Measurements from ENCODE around the gene MACROD1.

The MACROD1 gene

GRCh38 chr11:64045700-64046099, 120.2 kb downstream of the MACROD1 start:
- H2BK120ac ChIP-seq (ENCODE audit: insufficient read depth, low read length, poor library complexity), result no peak overlapping the region
- H3K27me3 ChIP-seq (ENCODE audit: insufficient read depth, low read length), result no peaks in the 10 kb centered on the region
- H4K12ac ChIP-seq (ENCODE audit: low read depth, low read length), result no peak overlapping the region
- H2AK5ac ChIP-seq (ENCODE audit: low read length), result no peak overlapping the region
- H3K4me1 ChIP-seq (ENCODE audit: control insufficient read depth in 1 of 2, insufficient read depth in 2 of 2, low read length in 2 of 2), result no peaks in the 10 kb centered on the region
- H3K9ac ChIP-seq (ENCODE audit: low read length), result no peak overlapping the region
- H3K23ac ChIP-seq (ENCODE audit: low read length), result no peak overlapping the region
- H4K91ac ChIP-seq (ENCODE audit: low read depth, low read length), result no peak overlapping the region
- no peaks in the 10 kb centered on the region for H3K79me1 ChIP-seq (ENCODE audit: low read length)
- no peak overlapping the region for H3K4me3 ChIP-seq (ENCODE audit: low read depth, low read length)
- no peak overlapping the region for H3K18ac ChIP-seq (ENCODE audit: low read length)
- no peaks in the 10 kb centered on the region for H3K36me3 ChIP-seq (ENCODE audit: control insufficient read depth in 1 of 2, insufficient read depth in 2 of 2, low read length in 2 of 2)
- no peaks in the 10 kb centered on the region for H3K9me3 ChIP-seq (ENCODE audit: insufficient read depth, low read depth, low read length)
- no peak overlapping the region for H4K8ac ChIP-seq (ENCODE audit: low read depth, low read length)
- no peak overlapping the region for H3K4me2 ChIP-seq (ENCODE audit: low read length)
- H3K79me2 ChIP-seq (ENCODE audit: control insufficient read depth, insufficient read depth, low read length, poor library complexity), result no peaks in the 10 kb centered on the region
- H3K27ac ChIP-seq (ENCODE audit: low read depth, low read length), result no peak overlapping the region
- no peak overlapping the region for H3K14ac ChIP-seq (ENCODE audit: low read length)
- H2BK5ac ChIP-seq (ENCODE audit: low read depth, low read length, poor library complexity), result no peak overlapping the region
- DNase-seq, result no peak
- H2AFZ ChIP-seq (ENCODE audit: insufficient read depth, low read length, poor library complexity), result no peak overlapping the region
- H2BK12ac ChIP-seq (ENCODE audit: low read length), result no peak overlapping the region
- H3K4ac ChIP-seq (ENCODE audit: low read depth, low read length), result no peak overlapping the region
- WGBS (ENCODE audit: extremely low coverage, insufficient coverage, insufficient read length), result no CpG with 5 or more reads among the region's 2 CpGs

- H3K9me3 ChIP-seq (ENCODE audit: insufficient read depth, low read depth, low read length), result peaks cover 1% of the 10 kb centered on the region
- H3K79me2 ChIP-seq (ENCODE audit: control insufficient read depth, insufficient read depth, low read length, poor library complexity), result no peaks in the 10 kb centered on the region
- no peak overlapping the region for H4K8ac ChIP-seq (ENCODE audit: low read depth, low read length)
- H3K18ac ChIP-seq (ENCODE audit: low read length), result no peak overlapping the region
- H3K14ac ChIP-seq (ENCODE audit: low read length), result no peak overlapping the region
- H4K12ac ChIP-seq (ENCODE audit: low read depth, low read length), result no peak overlapping the region
- H3K4me2 ChIP-seq (ENCODE audit: low read length), result no peak overlapping the region
- WGBS (ENCODE audit: extremely low coverage, insufficient coverage, insufficient read length), result no CpG with 5 or more reads among the region's 18 CpGs
- H3K9ac ChIP-seq (ENCODE audit: low read length), result no peak overlapping the region
- H2BK5ac ChIP-seq (ENCODE audit: low read depth, low read length, poor library complexity), result no peak overlapping the region
- no peak overlapping the region for H2AFZ ChIP-seq (ENCODE audit: insufficient read depth, low read length, poor library complexity)
- H2BK120ac ChIP-seq (ENCODE audit: insufficient read depth, low read length, poor library complexity), result no peak overlapping the region
- H2AK5ac ChIP-seq (ENCODE audit: low read length), result no peak overlapping the region
- no peak overlapping the region for H3K23ac ChIP-seq (ENCODE audit: low read length)
- H3K4me3 ChIP-seq (ENCODE audit: low read depth, low read length), result no peak overlapping the region
- H3K4me1 ChIP-seq (ENCODE audit: control insufficient read depth in 1 of 2, insufficient read depth in 2 of 2, low read length in 2 of 2), result no peaks in the 10 kb centered on the region
- H2BK12ac ChIP-seq (ENCODE audit: low read length), result no peak overlapping the region
- H3K27me3 ChIP-seq (ENCODE audit: insufficient read depth, low read length), result no peaks in the 10 kb centered on the region
- no peaks in the 10 kb centered on the region for H3K79me1 ChIP-seq (ENCODE audit: low read length)
- H3K36me3 ChIP-seq (ENCODE audit: control insufficient read depth in 1 of 2, insufficient read depth in 2 of 2, low read length in 2 of 2), result no peaks in the 10 kb centered on the region
- H4K91ac ChIP-seq (ENCODE audit: low read depth, low read length), result no peak overlapping the region
- H3K4ac ChIP-seq (ENCODE audit: low read depth, low read length), result no peak overlapping the region
- DNase-seq, result no peak
- no peak overlapping the region for H3K27ac ChIP-seq (ENCODE audit: low read depth, low read length)
These were observed 121.1 kb downstream of the MACROD1 start for GRCh38 chr11:64044730-64045393.

- H4K91ac ChIP-seq (ENCODE audit: low read depth, low read length), result no peak overlapping the region
- H2AFZ ChIP-seq (ENCODE audit: insufficient read depth, low read length, poor library complexity), result no peak overlapping the region
- H3K27me3 ChIP-seq (ENCODE audit: insufficient read depth, low read length), result no peaks in the 10 kb centered on the region
- H3K36me3 ChIP-seq (ENCODE audit: control insufficient read depth in 1 of 2, insufficient read depth in 2 of 2, low read length in 2 of 2), result no peaks in the 10 kb centered on the region
- DNase-seq, result no peak
- H3K79me1 ChIP-seq (ENCODE audit: low read length), result no peaks in the 10 kb centered on the region
- no peak overlapping the region for H4K8ac ChIP-seq (ENCODE audit: low read depth, low read length)
- no peak overlapping the region for H4K12ac ChIP-seq (ENCODE audit: low read depth, low read length)
- H3K9me3 ChIP-seq (ENCODE audit: insufficient read depth, low read depth, low read length), result peaks cover 1% of the 10 kb centered on the region
- H3K4me2 ChIP-seq (ENCODE audit: low read length), result no peak overlapping the region
- no peak overlapping the region for H3K14ac ChIP-seq (ENCODE audit: low read length)
- no peak overlapping the region for H3K4ac ChIP-seq (ENCODE audit: low read depth, low read length)
- H3K79me2 ChIP-seq (ENCODE audit: control insufficient read depth, insufficient read depth, low read length, poor library complexity), result no peaks in the 10 kb centered on the region
- H3K23ac ChIP-seq (ENCODE audit: low read length), result no peak overlapping the region
- H3K27ac ChIP-seq (ENCODE audit: low read depth, low read length), result no peak overlapping the region
- H3K18ac ChIP-seq (ENCODE audit: low read length), result no peak overlapping the region
- H2BK5ac ChIP-seq (ENCODE audit: low read depth, low read length, poor library complexity), result no peak overlapping the region
- no peak overlapping the region for H2BK12ac ChIP-seq (ENCODE audit: low read length)
- H3K4me1 ChIP-seq (ENCODE audit: control insufficient read depth in 1 of 2, insufficient read depth in 2 of 2, low read length in 2 of 2), result no peaks in the 10 kb centered on the region
- no peak overlapping the region for H2BK120ac ChIP-seq (ENCODE audit: insufficient read depth, low read length, poor library complexity)
- H3K9ac ChIP-seq (ENCODE audit: low read length), result no peak overlapping the region
- WGBS (ENCODE audit: extremely low coverage, insufficient coverage, insufficient read length), result no CpG with 5 or more reads among the region's 5 CpGs
- no peak overlapping the region for H2AK5ac ChIP-seq (ENCODE audit: low read length)
- no peak overlapping the region for H3K4me3 ChIP-seq (ENCODE audit: low read depth, low read length)
These were observed 122.4 kb downstream of the MACROD1 start for GRCh38 chr11:64043545-64043944.

- Histone ChIP-seq H3K18ac (ENCODE audit: low read length) (no peak overlapping the region), H3K4me3 (ENCODE audit: low read depth, low read length) (no peak overlapping the region), H4K12ac (ENCODE audit: low read depth, low read length) (no peak overlapping the region), H4K91ac (ENCODE audit: low read depth, low read length) (no peak overlapping the region), H2BK12ac (ENCODE audit: low read length) (no peak overlapping the region), H3K14ac (ENCODE audit: low read length) (no peak overlapping the region), H3K4ac (ENCODE audit: low read depth, low read length) (no peak overlapping the region), H3K23ac (ENCODE audit: low read length) (no peak overlapping the region), H3K4me2 (ENCODE audit: low read length) (no peak overlapping the region), H3K9me3 (ENCODE audit: insufficient read depth, low read depth, low read length) (peaks cover 1% of the 10 kb centered on the region), H3K79me2 (ENCODE audit: control insufficient read depth, insufficient read depth, low read length, poor library complexity) (no peaks in the 10 kb centered on the region), H3K4me1 (ENCODE audit: control insufficient read depth in 1 of 2, insufficient read depth in 2 of 2, low read length in 2 of 2) (no peaks in the 10 kb centered on the region), H2AK5ac (ENCODE audit: low read length) (no peak overlapping the region), H2BK5ac (ENCODE audit: low read depth, low read length, poor library complexity) (no peak overlapping the region), H3K79me1 (ENCODE audit: low read length) (no peaks in the 10 kb centered on the region), H3K9ac (ENCODE audit: low read length) (no peak overlapping the region), H4K8ac (ENCODE audit: low read depth, low read length) (no peak overlapping the region), H3K27me3 (ENCODE audit: insufficient read depth, low read length) (peaks cover 11% of the 10 kb centered on the region), H2AFZ (ENCODE audit: insufficient read depth, low read length, poor library complexity) (no peak overlapping the region), H3K36me3 (ENCODE audit: control insufficient read depth in 1 of 2, insufficient read depth in 2 of 2, low read length in 2 of 2) (no peaks in the 10 kb centered on the region), H2BK120ac (ENCODE audit: insufficient read depth, low read length, poor library complexity) (no peak overlapping the region), H3K27ac (ENCODE audit: low read depth, low read length) (no peak overlapping the region)
- WGBS (ENCODE audit: extremely low coverage, insufficient coverage, insufficient read length), result no CpG with 5 or more reads among the region's 4 CpGs
- DNase-seq, result no peak
These were observed 123.6 kb downstream of the MACROD1 start for GRCh38 chr11:64042301-64042700.

Data from trophoblast cell (in vitro differentiated cells and primary cell).